HG02943 (cell line): ENCODE results near the gene SPPL3.
A peak's percentile ranks its signal among the peaks of the same experiment; 100 is the strongest.
"Not testable (repeated sequence)": the region's sequence is repeated elsewhere in the genome, so short reads cannot be mapped to it uniquely, and the experiment has no call there.

ENCODE experiments used
- ATAC-seq: cut with Tn5 transposase; IDR thresholded peaks from one replicate; pipeline ENCODE4 v1.9.1; 2021; ENCODE audit warnings: mild to moderate bottlenecking, low read depth, moderate library complexity; ENCODE audit not compliant: unreplicated experiment

The SPPL3 gene

GRCh38 chr12:120922279-120922678, 18.1 kb upstream of the SPPL3 start:
- ATAC-seq, result no peak

GRCh38 chr12:120921637-120922036, 17.5 kb upstream of the SPPL3 start:
- no peak for ATAC-seq

- ATAC-seq, result no peak
Observed at GRCh38 chr12:120920178-120920577, 16.0 kb upstream of the SPPL3 start.

- no peak for ATAC-seq
Observed at GRCh38 chr12:120917748-120918147, 13.6 kb upstream of the SPPL3 start.

GRCh38 chr12:120916561-120916960, 12.4 kb upstream of the SPPL3 start:
- no peak for ATAC-seq

- no peak for ATAC-seq
Observed at GRCh38 chr12:120914794-120915193, 10.6 kb upstream of the SPPL3 start.

GRCh38 chr12:120909633-120910298, 5.6 kb upstream of the SPPL3 start:
- no peak for ATAC-seq

- ATAC-seq, result no peak
Observed at GRCh38 chr12:120905856-120906384, 1.8 kb upstream of the SPPL3 start.

- peak; percentile 49 for ATAC-seq
Observed at GRCh38 chr12:120903412-120904196, 554 bp downstream of the SPPL3 start.

GRCh38 chr12:120902846-120903411, 1.2 kb downstream of the SPPL3 start:
- no peak for ATAC-seq

GRCh38 chr12:120901818-120902217, 2.3 kb downstream of the SPPL3 start:
- no peak for ATAC-seq

GRCh38 chr12:120901101-120901500, 3.1 kb downstream of the SPPL3 start:
- ATAC-seq, result not testable (repeated sequence)

GRCh38 chr12:120895532-120895931, 8.6 kb downstream of the SPPL3 start:
- no peak for ATAC-seq

- ATAC-seq, result no peak
Observed at GRCh38 chr12:120892265-120892664, 11.9 kb downstream of the SPPL3 start.

- no peak for ATAC-seq
Observed at GRCh38 chr12:120890963-120891362, 13.2 kb downstream of the SPPL3 start.

- ATAC-seq, result no peak
Observed at GRCh38 chr12:120887253-120888043, 16.7 kb downstream of the SPPL3 start.

- peak; percentile 73 for ATAC-seq
Observed at GRCh38 chr12:120886199-120887018, 17.7 kb downstream of the SPPL3 start.

GRCh38 chr12:120885521-120885920, 18.6 kb downstream of the SPPL3 start:
- ATAC-seq, result no peak

- ATAC-seq, result no peak
Observed at GRCh38 chr12:120884644-120885043, 19.5 kb downstream of the SPPL3 start.

- ATAC-seq, result no peak
Observed at GRCh38 chr12:120882055-120882555, 22.1 kb downstream of the SPPL3 start.
